Activated CD8-positive, alpha-beta memory T cell treated with anti-CD3 and anti-CD28 coated beads, Interleukin-2, amount 10 ng/mL, durations not matched to agents 7 days and 5 days (primary cell): Measurements from ENCODE around the gene AEBP1. TPM values are rescaled to one million over a fixed set of nuclear protein-coding genes. Genes with fewer than 3 reads are reported as not detected.

Experiments
- ATAC-seq: fragments of 150-1000 bp; cut with Tn5 transposase; one replicate; pipeline ENCODE4 v1.10.0; 2021; ENCODE audit warnings: moderate library complexity
- CTCF ChIA-PET: fragments of 350-600 bp; sonication (Branson Sonifier 250); formaldehyde crosslinking; loops from one replicate; lab custom pipeline; 2021; ENCODE audit warnings: antibody characterized with exemption; lab: Charles Lee
- DNase-seq: peaks from one replicate; pipeline ENCODE4 v3.0.0-alpha.2; 2020
- H3K27ac Mint-ChIP-seq: one replicate; pipeline ENCODE4 v1.8.0; 2021; ENCODE audit warnings: mild to moderate bottlenecking, mixed read lengths
- H3K27me3 Mint-ChIP-seq: one replicate; pipeline ENCODE4 v1.8.0; 2021; ENCODE audit warnings: mixed read lengths
- H3K36me3 Mint-ChIP-seq: one replicate; pipeline ENCODE4 v1.8.0; 2021; ENCODE audit warnings: mild to moderate bottlenecking, mixed read lengths
- H3K4me1 Mint-ChIP-seq: one replicate; pipeline ENCODE4 v1.8.0; 2021; ENCODE audit warnings: mixed read lengths
- H3K4me3 Mint-ChIP-seq: one replicate; pipeline ENCODE4 v1.8.0; 2021; ENCODE audit warnings: mild to moderate bottlenecking, moderate library complexity, mixed read lengths
- H3K9me3 Mint-ChIP-seq: one replicate; pipeline ENCODE4 v1.8.0; 2022; ENCODE audit warnings: low read depth, mixed read lengths
- microRNA-seq: library from miRNA; unstranded; fragments of <30 nt; microRNA quantifications from one replicate; pipeline ENCODE4 v1.2.0, GENCODE V29; 2022
- total RNA-seq, 2 experiments: library from RNA; stranded (reverse); gene quantifications; one replicate each; pipeline ENCODE4 v1.2.3, GENCODE V29; 2021

Gene AEBP1
- total RNA-seq, 2 experiments from 2014 or later, result 4.0 to 6.6 TPM

DNA sequence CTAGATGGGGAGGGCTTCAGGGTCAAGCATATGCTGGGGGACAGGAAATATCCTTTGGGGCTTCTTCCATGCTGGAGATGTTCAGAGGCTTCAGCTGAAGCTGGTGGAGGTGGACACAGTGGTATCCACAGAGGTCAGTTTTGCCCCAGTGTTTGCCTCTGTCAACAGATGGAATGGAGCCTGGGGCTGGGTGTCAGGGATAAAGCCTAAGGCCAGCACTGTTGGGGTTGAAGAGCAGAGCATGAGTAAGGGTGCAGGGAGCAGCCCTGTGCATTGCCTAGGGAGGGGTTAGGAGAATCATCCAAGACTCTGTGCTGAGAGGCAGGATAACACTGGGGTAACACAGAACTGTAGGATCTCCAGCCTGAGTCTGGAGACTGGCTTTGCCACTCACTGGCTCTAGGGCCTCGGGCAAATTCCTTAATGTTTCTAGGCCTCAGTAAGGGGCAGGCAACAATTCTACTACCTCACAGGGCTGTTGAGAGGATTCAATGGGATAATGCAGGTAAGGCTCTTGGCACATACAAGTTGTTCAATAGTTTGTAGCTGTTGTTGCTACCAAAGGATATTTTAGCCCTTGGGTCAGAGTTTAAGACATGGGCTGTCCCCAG, 58.7 kb downstream of the AEBP1 start:
- no peaks in the 10 kb centered on the region for H3K9me3 Mint-ChIP-seq
- ATAC-seq (no peak), DNase-seq (no peak)
- peaks cover 5% of the 10 kb centered on the region for H3K4me1 Mint-ChIP-seq
- no peaks in the 10 kb centered on the region for H3K36me3 Mint-ChIP-seq
- H3K27me3 Mint-ChIP-seq, result peaks cover 21% of the 10 kb centered on the region
- H3K4me3 Mint-ChIP-seq, result no peak overlapping the region
- CTCF ChIA-PET, result no interaction called here
- no peak overlapping the region for H3K27ac Mint-ChIP-seq

DNA sequence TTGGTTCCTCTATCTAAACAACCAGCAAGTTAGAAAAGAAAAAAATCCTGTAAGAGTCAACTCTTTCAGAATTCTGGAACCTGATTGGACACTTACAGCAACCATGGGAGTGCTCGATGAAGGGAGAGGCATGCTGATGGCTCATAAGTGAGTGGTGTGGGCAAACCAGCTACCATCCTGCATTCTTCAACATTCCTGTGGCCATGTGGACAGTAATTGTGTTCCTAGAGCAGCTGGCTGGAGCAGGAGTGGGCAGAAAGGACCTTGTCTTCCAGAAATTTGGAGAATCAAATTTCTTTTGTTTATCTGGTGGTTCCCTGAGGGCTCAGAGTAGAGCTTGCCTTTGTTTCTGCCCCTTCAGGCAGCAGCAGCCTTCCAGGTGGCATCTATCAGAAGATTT, 59.4 kb downstream of the AEBP1 start:
- CTCF ChIA-PET, result no interaction called here
- Mint-ChIP-seq H3K36me3 (no peaks in the 10 kb centered on the region), H3K27ac (no peak overlapping the region), H3K4me3 (no peak overlapping the region), H3K9me3 (no peaks in the 10 kb centered on the region), H3K27me3 (peaks cover 21% of the 10 kb centered on the region), H3K4me1 (peaks cover 6% of the 10 kb centered on the region)
- ATAC-seq (no peak), DNase-seq (no peak)

Small RNA genes within 50 kb of the gene (microRNA-seq; reads per million reads assigned to microRNA genes)
- gene MIR6838, result not detected

Other genes starting within 250 kb of the AEBP1 start
- gene MRPS24, start 234.8 kb upstream of the AEBP1 start, total RNA-seq, result 10 to 100 TPM; 75.3 to 96.2 TPM
- gene URGCP, start 197.7 kb upstream of the AEBP1 start, total RNA-seq, result 10 to 100 TPM; 24.3 to 26.4 TPM
- gene UBE2D4, start 177.9 kb upstream of the AEBP1 start, total RNA-seq, result 1 to 10 TPM; 7.2 to 7.6 TPM
- under 1 TPM in 1 of 2 experiments, not detected in 1; 0.20 TPM for gene SPDYE1, start 106.4 kb upstream of the AEBP1 start, total RNA-seq
- 100 to 1,000 TPM; 148 to 153 TPM for gene DBNL, start 59.6 kb upstream of the AEBP1 start, total RNA-seq
- gene PGAM2, start 38.8 kb upstream of the AEBP1 start, total RNA-seq, result under 1 TPM in 1 of 2 experiments, not detected in 1; 0.58 TPM
- 10 to 100 TPM; 41.8 to 41.9 TPM for gene POLM, start 21.8 kb upstream of the AEBP1 start, total RNA-seq
- gene POLD2, start 19.2 kb downstream of the AEBP1 start, total RNA-seq, result 100 to 1,000 TPM; 130 to 158 TPM
- gene MYL7, start 37.0 kb downstream of the AEBP1 start, total RNA-seq, result not detected
- under 1 TPM in 1 of 2 experiments, not detected in 1; 0.23 TPM for gene GCK, start 85.1 kb downstream of the AEBP1 start, total RNA-seq
- 10 to 100 TPM; 57.9 to 68.3 TPM for gene YKT6, start 96.6 kb downstream of the AEBP1 start, total RNA-seq
- gene CAMK2B, start 221.2 kb downstream of the AEBP1 start, total RNA-seq, result under 1 TPM in 1 of 2 experiments, not detected in 1; 0.63 TPM